Measurements from ENCODE around the gene TM7SF2. TPM values are rescaled to one million over a fixed set of nuclear protein-coding genes. Genes with fewer than 3 reads are reported as not detected.

The TM7SF2 gene
- total and polyA plus RNA-seq, 2 donors (not counting 1 experiment from before 2014, with no cell fraction given): 23.9 to 28.5 TPM

GRCh38 chr11:65066805-65067291, 44.8 kb upstream of the TM7SF2 start:
- no peak overlapping the region for H3K4me2 ChIP-seq (replicated peaks; ENCODE audit: low read depth, low read length, poor library complexity, severe bottlenecking)
- Mint-ChIP-seq H3K27me3 (no peaks in the 10 kb centered on the region), H3K4me3 (no peak overlapping the region), H3K9me3 (ENCODE audit: insufficient read depth) (no peaks in the 10 kb centered on the region), H3K27ac (no peak overlapping the region), H3K4me1 (peaks cover under 1% of the 10 kb centered on the region)
- H3K27me3 ChIP-seq (replicated peaks in 1 of 4; ENCODE audit: control extremely low read depth in 1 of 4, control insufficient read depth in 3 of 4, insufficient read depth in 4 of 4, low read length in 3 of 4): no peaks in the 10 kb centered on the region
- POLR2A ChIA-PET: no interaction called here
- CTCF ChIA-PET: no interaction called here
- no peak overlapping the region for H2AFZ ChIP-seq (ENCODE audit: insufficient read depth, low read depth, low read length, poor library complexity, severe bottlenecking)
- no peaks in the 10 kb centered on the region for H3K36me3 ChIP-seq (replicated peaks in 1 of 2; ENCODE audit: control extremely low read depth in 1 of 2, control insufficient read depth in 1 of 2, extremely low read depth in 1 of 2, insufficient read depth in 2 of 2, low read length in 1 of 2)
- intact Hi-C loops (cut with micrococcal nuclease): no loop called here
- H3K79me2 ChIP-seq (ENCODE audit: control insufficient read depth, insufficient read depth, low read length): no peaks in the 10 kb centered on the region
- no peak overlapping the region for H3K27ac ChIP-seq (ENCODE audit: low read length in 2 of 2)
- H4K20me1 ChIP-seq (ENCODE audit: control insufficient read depth, insufficient read depth, low read length, poor library complexity, severe bottlenecking): no peaks in the 10 kb centered on the region
- DNase-seq (no peak), ATAC-seq (ENCODE audit: low read depth) (no peak)
- H3K9ac ChIP-seq (ENCODE audit: low read length): no peak overlapping the region
- WGBS (ENCODE audit: insufficient coverage): 59% methylated on average over 4 of the region's 4 CpGs
- peaks cover 0 to 4% of the 10 kb centered on the region in 2 donors for H3K4me1 ChIP-seq (ENCODE audit: control insufficient read depth in 2 of 2, insufficient read depth in 2 of 2, low read length in 2 of 2)
- TF ChIP-seq CTCF (IDR thresholded peaks at IDR 0.05): no peak
- H3K4me3 ChIP-seq (ENCODE audit: control extremely low read depth in 1 of 5, extremely low read depth in 1 of 5, insufficient read depth in 1 of 5, low read depth in 2 of 5, low read length in 4 of 5): no peak overlapping the region
- no peaks in the 10 kb centered on the region for H3K9me3 ChIP-seq (ENCODE audit: control extremely low read depth in 1 of 3, control insufficient read depth in 2 of 3, insufficient read depth in 1 of 3, low read length in 2 of 3)

- WGBS (ENCODE audit: insufficient coverage): 78% methylated on average over 6 of the region's 10 CpGs
- POLR2A ChIA-PET: no interaction called here
These were observed 44.2 kb upstream of the TM7SF2 start for GRCh38 chr11:65067446-65067845.

More at GRCh38 chr11:65067446-65067845, 44.2 kb upstream of the TM7SF2 start:
- H3K27ac Mint-ChIP-seq: no peak overlapping the region
- intact Hi-C loops (cut with micrococcal nuclease): no loop called here
- TF ChIP-seq CTCF (IDR thresholded peaks at IDR 0.05) (no peak), EZH2 (IDR thresholded peaks at IDR 0.05; ENCODE audit: borderline replicate concordance, insufficient read depth, low read depth, low read length, poor library complexity, severe bottlenecking) (no peak)
- H3K27me3 Mint-ChIP-seq: no peaks in the 10 kb centered on the region
- H3K79me2 ChIP-seq (ENCODE audit: control insufficient read depth, insufficient read depth, low read length): no peaks in the 10 kb centered on the region
- H3K4me1 ChIP-seq (ENCODE audit: control insufficient read depth in 2 of 2, insufficient read depth in 2 of 2, low read length in 2 of 2): peaks cover 0 to 10% of the 10 kb centered on the region in 2 donors
- H3K4me2 ChIP-seq (replicated peaks; ENCODE audit: low read depth, low read length, poor library complexity, severe bottlenecking): no peak overlapping the region
- H3K9me3 Mint-ChIP-seq (ENCODE audit: insufficient read depth): no peaks in the 10 kb centered on the region
- no peak overlapping the region for H3K4me3 ChIP-seq (ENCODE audit: control extremely low read depth in 1 of 5, extremely low read depth in 1 of 5, insufficient read depth in 1 of 5, low read depth in 2 of 5, low read length in 4 of 5)
- ATAC-seq (ENCODE audit: low read depth): no peak
- no peaks in the 10 kb centered on the region for H3K27me3 ChIP-seq (replicated peaks in 1 of 4; ENCODE audit: control extremely low read depth in 1 of 4, control insufficient read depth in 3 of 4, insufficient read depth in 4 of 4, low read length in 3 of 4)
- no peak overlapping the region for H2AFZ ChIP-seq (ENCODE audit: insufficient read depth, low read depth, low read length, poor library complexity, severe bottlenecking)
- H3K27ac ChIP-seq (ENCODE audit: low read length in 2 of 2): no peak overlapping the region
- no peaks in the 10 kb centered on the region for H4K20me1 ChIP-seq (ENCODE audit: control insufficient read depth, insufficient read depth, low read length, poor library complexity, severe bottlenecking)
- no peaks in the 10 kb centered on the region for H3K9me3 ChIP-seq (ENCODE audit: control extremely low read depth in 1 of 3, control insufficient read depth in 2 of 3, insufficient read depth in 1 of 3, low read length in 2 of 3)
- no peak for DNase-seq
- peaks cover 4% of the 10 kb centered on the region for H3K4me1 Mint-ChIP-seq
- no peak overlapping the region for H3K9ac ChIP-seq (ENCODE audit: low read length)
- no peaks in the 10 kb centered on the region for H3K36me3 ChIP-seq (replicated peaks in 1 of 2; ENCODE audit: control extremely low read depth in 1 of 2, control insufficient read depth in 1 of 2, extremely low read depth in 1 of 2, insufficient read depth in 2 of 2, low read length in 1 of 2)
- H3K4me3 Mint-ChIP-seq: no peak overlapping the region
- CTCF ChIA-PET: no interaction called here
